Fibroblast of skin of right biceps (primary cell): ENCODE measurements around the gene ZNF165.
A peak's percentile ranks its signal among the peaks of the same experiment; 100 is the strongest.
"Not testable (repeated sequence)": the region's sequence is repeated elsewhere in the genome, so short reads cannot be mapped to it uniquely, and the experiment has no call there.

Experiments used
- DNase-seq: peaks from one replicate; pipeline ENCODE4 v3.0.0-alpha.2; 2013

ZNF165 gene

DNA sequence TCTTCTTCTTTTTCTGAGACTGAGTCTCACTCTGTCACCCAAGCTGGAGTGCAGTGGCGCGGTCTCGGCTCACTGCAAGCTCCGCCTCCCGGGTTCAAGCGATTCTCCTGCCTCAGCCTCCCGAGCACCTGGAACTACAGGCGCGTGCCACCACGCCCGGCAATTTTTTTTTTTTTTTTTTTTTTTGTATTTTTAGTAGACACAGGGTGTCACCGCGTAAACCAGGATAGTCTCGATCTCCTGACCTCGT lies at the start of gene ZNF165:
Gene ZNF165 (plus strand): TSS at position 188 of the 250 bp plus-strand sequence. CDS start 4,913 bp downstream, outside the sequence.
- not testable (repeated sequence) for DNase-seq

DNA sequence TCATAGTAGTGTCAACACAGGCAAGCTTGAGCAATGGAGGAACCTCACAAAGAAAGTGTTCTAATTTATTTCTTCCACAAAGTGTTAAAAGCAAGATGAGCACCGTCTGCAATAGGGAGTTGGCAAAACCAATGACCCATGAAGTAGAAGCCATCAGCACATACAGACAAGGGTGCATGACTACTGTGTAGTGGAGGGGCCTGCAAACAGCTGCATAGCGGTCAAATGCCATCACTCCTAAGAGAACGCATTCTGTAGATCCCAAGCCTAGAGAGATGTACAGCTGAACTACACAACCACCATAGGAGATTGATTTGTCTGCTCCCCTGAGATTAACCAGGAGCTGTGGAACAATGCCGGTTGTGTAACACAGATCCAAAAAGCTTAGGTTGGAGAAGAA lies 26.8 kb upstream of the ZNF165 start:
- no peak for DNase-seq

DNA sequence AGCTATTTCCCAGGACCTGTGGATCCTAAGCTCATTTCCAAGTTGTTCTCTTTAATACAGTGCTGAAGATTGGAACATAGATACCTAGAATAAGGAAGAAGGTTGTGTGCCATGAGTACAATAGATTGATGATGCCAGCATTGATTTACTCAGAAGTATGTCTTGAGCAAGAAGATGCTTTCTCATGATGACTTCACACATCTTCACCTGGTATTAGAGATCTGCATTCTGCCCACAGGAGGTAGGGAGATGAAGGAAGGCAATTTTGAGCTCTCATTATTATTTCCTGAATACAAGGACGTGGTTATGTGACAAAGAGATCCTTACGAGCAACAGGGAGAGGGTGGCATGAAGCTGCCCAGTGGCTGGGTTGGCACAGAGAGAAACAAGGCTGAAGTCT lies 20.0 kb upstream of the ZNF165 start:
- DNase-seq, result no peak

DNA sequence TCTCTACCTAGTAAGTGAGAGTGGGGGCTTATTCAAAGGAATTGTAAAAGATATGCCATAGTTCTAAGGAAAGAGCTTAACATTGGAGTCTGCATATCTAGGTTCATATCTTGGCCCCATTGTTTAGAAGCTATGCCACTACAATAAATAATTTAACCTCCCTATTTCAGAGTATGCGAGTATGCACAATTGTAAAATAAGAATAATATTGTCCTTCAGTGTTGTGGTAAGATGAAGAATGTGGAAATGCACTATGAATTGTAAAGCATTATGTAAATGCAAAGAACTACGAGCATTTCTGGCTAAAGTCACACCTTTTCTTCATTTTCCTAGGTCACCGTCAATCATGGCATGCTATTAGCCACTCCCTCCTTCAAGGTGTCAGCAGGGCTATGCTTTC lies 16.1 kb upstream of the ZNF165 start:
- DNase-seq, result no peak

DNA sequence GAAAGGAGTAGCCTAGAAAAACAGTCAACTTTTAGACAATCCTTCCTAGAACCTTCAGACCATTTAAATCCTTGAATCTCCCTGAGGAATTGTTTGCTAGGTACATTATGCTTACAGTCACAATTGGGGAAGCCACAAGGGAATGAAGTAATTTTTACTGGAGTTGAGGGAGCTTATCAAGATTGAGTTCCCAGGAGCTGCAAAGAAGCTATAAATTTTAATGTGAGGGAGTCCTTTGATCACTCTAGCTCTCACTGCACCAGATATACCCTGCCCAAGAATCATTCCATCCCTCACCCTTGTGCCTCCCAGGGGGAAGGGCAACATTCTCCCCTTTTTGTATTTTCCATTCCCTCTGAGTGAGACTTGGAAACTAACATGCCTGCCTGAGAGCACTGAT lies 12.3 kb upstream of the ZNF165 start:
- no peak for DNase-seq

DNA sequence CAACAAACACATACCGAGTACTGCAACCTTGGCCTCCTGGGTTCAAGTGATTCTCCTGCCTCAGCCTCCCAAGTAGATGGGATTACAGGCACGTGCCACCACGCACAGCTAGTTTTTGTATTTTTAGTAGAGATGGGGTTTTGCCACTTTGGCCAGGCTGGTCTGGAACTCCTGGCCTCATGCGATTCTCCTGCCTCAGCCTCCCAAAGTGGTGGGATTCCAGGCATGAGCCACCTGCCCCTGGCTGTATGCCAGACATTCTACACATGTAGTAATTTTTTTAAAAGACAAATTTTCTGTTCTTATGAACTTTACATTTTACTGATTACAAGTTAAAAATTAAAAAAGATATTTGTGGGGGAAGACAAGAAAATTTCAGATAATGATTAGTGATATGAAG lies 9.4 kb upstream of the ZNF165 start:
- DNase-seq, result not testable (repeated sequence)

DNA sequence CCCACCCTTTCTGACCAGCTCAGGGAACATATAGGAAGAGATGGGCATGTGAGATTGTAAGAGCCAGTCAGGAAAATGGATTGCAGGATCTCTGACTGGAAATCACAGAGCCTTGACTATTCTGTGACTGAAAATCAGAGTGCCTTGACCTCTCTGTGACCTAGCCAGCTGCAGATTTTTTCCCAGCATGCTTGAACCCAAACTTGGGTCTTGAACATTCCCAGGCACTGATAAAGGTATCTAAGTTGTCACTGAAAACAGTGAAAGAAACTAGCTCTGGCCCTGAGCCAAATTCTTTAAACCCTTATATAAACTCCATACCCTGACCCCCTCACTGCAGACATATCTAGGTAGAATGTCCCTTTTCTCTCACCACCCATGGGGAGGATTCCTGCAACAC lies 2.3 kb upstream of the ZNF165 start:
- no peak for DNase-seq

DNA sequence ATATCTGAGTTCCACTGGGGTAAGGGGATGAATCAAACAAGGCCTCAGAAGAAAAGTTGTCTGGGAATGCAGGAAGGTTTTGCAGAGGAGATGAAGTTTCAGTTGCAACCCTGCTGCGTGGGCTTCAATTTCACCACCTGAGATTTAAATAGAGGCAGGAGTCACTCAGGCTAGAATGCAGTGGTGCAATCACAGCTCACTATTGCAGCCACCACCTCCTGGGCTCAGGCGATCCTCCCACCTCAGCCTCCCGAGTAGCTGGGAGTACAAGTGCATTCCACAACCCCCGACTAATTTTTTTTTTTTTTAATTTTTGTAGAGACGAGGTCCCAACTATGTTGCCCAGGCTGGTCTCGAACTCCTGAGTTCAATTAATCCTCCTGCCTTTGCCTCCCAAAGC lies 1.5 kb upstream of the ZNF165 start:
- no peak for DNase-seq

DNA sequence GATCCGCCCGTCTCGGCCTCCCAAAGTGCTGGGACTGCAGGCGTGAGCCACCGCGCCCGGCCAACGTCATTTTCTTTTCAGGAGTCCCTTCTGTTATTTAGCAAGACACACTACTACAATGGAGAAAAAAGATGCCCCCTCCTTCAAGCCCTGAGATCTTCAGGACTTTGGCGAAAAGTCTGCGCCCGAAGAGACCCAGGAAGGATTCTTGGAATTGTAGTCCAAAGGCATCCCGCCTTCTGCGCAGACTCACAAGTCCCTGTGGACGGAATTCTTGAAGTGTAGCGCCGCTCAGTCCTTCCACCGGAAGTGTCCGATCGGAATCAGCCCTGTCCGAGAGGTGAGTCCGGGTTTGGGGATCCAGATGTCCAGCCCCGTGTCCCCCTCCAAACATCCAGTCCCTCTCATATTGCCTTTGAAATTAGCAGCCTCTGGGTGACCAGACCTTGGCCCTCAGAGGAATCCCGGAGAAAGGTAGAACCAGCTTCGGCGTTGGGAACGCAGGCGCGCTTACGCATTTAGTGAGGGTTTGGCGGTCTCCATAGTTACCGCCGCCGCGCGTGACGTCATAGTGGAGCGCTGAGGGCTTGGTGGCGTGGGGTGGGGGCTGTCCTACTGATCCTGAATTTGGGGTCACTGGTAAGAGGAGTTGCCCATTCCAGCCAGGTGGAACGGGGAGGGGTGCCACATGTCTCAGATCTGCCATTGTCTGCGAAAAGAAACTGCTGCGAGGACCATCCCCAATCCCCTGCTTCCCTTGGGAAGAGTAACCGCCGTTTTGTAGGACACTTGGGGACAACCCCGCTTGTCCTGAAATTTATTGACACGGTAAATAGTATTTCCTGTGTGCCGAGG lies 490 bp downstream of the ZNF165 start:
- DNase-seq, result peak; percentile 97

DNA sequence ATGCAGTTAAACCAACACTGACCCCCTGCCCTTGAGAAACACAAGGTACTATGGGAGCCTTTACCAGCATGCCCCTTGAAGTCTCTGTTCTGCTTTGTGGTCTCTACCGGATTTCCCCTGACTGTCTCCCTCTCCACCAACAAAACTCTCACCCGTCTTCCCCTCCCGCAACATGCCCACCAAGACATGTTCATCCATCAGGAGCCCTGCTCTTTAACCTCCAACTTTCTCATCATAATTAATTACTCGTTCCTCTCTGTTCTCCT lies 1.1 kb downstream of the ZNF165 start:
- no peak for DNase-seq

DNA sequence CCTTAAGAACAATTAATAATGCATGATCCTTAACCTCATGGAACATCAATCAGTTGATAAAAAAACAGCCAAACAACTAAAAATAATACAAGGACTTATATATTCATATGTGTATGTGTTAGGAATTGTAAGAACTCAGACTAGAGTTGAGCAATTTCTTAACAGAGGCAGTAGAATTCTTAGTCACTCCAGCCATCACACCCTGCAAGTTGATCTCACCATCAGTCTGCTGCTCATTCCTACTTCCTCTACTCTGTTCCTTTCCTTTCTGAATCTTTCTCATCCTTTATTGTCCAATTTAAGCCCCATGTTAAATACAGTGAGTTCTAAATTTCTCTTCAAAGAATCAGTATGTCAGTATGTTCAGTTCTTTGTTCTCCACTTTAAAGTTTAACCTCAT lies 2.6 kb downstream of the ZNF165 start:
- no peak for DNase-seq

DNA sequence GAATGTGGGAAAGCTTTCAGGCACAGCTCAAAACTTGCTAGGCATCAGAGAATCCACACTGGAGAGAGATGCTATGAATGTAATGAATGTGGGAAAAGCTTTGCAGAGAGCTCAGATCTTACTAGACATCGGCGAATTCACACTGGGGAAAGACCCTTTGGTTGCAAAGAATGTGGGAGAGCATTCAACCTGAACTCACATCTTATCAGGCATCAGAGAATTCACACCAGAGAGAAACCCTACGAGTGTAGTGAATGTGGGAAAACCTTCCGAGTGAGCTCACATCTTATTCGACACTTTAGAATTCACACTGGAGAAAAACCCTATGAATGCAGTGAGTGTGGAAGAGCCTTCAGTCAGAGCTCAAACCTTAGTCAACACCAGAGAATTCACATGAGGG lies 8.7 kb downstream of the ZNF165 start:
- DNase-seq, result no peak

DNA sequence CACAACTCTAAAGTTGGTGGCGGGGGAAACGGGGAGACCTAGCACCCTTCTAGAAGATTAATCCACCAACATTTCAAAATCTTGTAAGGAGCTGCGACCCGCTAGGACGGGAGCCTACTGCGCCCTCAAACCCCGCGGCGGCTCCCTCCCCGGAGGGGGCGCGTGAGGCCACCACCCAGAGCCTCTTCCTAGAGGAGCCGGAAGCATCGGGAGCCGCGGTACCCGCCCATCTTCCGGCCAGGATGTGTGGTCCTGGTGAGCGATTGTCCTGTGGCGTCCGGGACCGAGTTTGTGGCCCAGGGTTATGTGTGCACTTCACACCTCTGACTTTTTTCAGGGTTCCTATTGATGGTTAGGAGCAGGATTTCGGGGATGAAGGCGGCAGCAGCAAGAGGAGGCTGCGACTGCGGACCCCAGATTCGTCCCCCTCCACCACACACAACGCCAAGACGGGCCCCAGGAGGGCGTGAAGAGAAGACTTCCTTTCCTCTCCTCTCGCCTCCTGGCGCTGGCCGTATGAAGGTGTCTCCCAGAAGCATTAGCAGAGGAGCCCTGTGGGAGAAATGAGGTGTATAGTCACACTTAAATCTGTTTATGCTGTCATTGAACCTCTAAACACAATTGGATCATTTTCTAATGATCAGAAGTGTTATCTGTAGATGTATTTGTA lies 10.7 kb downstream of the ZNF165 start:
- peak; percentile 14 for DNase-seq

DNA sequence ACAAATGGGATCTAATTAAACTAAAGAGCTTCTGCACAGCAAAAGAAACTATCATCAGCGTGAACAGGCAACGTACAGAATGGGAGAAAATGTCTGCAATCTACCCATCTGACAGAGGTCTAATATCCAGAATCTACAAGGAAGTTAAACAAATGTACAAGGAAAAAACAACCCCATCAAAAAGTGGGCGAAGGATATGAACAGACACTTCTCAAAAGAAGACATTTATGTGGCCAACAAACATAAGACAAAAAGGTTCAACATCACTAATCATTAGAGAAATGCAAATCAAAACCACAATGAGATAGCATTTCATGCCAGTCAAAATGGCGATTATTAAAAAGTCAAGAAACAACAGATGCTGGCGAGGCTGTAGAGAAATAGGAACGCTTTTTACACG lies 21.9 kb downstream of the ZNF165 start:
- DNase-seq, result not testable (repeated sequence)

DNA sequence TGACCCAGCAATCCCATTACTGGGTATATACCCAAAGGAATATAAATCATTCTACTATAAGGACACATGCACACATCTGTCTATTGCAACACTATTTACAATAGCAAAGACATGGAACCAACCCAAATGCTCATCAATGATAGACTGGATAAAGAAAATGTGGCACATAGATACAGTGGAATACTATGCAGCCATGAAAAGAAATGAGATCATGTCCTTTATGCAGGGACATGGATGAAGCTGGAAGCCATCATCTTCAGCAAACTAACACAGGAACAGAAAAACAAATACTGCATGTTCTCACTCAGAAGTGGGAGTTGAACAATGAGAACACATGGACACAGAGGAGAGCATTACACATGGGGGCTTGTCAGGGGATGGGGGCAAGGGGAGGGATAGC lies 22.3 kb downstream of the ZNF165 start:
- DNase-seq, result not testable (repeated sequence)

DNA sequence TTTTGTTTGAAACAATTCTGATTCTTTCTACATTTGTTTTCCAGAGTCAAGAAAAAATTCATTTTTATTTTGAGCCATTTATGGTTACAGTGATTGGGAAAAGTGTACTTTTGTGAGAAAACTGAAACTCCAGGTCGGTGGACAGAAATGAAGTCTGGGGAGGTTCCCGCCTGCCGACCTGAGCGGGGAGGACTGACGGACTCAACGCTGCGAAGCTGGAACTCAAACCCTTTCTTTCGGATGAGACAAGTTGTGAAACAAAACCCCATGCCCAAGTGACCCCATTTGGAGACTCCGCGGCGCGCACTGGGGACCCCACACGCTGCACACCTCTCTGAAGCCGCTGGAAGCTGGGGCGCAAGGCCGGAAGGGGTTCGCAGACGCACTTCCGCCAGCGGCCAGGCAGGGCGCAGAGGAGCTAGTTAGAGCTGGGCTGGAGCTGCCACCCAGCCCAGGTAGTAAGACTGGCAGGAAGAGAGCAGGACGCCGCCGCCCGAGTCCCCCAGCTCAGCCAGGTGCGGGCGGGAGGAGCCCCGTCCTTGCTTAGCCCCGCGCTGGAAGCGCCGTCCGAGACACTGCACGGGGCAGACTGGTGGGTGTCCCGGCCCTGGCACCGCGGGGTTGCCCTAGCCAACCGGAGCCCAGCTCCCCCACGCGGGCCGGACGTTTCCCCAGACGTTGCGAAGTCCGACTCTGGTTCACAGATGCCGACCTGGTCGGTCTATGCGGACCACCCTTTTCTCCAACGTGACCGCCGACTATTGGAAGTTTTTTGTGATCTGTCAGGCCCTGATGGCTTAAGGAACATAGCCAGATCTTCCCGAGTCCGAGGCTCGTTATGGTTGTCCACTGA lies 24.2 kb downstream of the ZNF165 start:
- DNase-seq, result peak; percentile 77

DNA sequence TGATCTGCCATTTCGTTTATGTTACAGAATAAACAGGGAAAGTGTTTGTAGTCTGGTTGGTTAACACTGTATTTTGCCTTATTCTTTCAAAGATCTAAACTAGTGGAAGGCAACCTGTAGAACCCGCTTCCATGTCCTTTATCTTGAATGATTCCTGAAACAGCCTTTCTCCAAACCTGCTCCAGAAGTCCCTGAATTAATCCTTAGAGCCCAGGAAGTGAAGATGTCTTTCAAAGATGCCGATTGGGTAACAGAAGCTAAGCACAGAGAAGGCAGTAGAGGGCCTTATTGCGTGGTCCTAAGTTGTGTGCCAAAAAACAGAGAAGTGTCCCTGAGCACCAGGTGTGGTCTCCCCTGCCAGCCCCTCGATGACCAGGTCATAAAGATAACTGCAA lies 24.9 kb downstream of the ZNF165 start:
- no peak for DNase-seq

DNA sequence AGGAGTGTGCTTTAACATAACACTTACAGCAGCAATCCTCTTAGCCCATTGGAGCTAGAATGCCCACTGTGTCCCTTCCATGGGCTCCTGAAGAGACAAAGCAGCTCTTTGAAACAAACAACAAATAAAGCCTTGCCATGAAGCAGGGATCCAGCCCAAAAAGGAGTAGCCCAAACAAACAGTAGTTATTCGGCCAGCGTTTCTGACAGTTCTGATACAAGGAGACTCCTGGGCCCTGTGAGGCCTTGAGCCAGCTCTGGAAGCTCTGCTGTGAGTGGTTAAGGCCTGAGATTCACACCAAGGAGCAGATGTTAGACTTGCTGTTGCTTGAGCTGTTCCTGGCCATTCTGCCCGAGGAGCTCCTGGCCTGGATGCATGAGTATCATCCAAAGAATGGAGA lies 27.1 kb downstream of the ZNF165 start:
- DNase-seq, result no peak

DNA sequence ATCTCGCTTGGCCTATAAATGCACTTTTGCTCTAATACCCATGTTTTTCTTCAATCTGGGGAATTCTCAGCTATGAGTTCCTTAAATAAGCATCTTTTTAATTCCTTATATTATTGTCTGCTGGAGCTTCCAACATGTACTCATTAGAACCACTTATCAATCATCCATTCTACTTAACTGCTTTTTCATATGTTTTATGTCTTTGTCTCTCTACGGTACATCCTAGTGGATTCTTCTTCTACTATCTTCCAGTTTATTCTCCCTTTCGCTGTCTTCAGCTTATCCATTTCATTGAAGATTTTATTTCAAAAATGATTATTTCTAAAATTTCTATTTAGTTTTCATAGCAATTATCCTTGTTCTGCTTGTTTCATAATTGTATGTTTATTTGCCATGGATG lies 31.6 kb downstream of the ZNF165 start:
- DNase-seq, result no peak

DNA sequence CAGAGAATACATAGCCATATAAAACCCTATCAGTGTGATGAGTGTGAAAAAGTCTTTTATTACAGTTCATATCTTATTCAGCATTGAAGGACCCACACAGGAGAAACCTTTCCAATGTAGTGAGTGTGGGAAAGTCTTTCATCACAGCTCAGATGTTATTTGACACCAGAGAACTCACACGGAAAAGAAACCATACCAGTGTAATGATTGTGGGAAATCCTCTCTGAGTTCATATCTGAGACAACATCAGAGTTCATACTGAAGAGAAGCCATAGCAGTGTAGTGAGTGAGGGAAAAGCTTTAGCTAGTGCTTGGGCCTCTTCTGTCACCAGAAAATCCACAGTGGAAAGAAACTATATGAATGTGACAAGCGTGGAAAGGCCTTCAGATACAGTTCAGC lies 35.4 kb downstream of the ZNF165 start:
- DNase-seq, result no peak

DNA sequence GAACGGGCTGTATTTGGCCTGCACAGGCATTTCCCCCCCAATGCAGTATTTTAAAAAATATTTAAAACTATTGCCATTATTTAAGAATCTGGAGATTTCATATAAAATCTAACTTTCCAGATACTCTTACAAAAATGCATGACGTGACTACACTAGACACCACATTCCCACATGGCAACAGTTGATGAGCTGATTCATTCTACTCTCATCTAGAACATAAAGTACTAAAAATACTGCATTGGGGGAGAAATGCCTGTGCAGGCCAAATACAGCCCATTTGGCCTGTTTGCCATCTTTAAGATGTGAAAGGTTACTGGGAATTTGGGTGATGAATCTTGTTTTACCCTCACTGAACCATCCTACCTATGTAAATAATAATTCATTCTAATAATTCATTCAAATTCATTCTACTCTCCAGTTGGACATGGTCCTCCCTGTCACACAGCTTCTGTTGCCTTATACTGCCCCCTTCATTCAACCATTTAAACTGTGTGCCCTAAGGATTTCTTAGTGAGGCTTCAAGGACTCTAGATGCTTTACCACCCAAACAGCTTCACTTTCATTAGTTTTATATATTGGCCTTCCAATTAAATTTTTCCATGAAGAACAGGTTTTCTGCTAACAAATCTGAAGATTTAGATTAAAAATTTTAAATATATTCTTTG lies 37.1 kb downstream of the ZNF165 start:
- DNase-seq, result no peak

DNA sequence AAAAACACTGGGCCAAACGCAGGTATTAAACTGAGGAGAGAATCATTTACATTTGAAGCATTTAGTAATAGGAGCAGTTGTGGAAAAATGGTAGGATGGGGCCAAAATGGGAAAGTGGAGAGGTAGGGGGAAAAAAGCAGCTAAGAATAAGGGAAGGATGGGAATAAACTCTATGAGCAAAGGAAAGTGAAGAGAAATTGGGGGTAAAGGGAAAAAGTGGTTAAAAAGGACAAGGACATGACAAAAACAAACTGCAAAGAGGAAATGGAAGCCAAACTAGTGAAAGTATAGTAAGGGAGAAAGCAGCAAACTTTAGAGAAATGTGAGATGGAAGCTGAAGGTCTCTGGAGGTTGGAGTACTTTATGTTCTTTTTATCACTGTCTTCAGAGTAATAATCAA lies 37.8 kb downstream of the ZNF165 start:
- DNase-seq, result no peak

DNA sequence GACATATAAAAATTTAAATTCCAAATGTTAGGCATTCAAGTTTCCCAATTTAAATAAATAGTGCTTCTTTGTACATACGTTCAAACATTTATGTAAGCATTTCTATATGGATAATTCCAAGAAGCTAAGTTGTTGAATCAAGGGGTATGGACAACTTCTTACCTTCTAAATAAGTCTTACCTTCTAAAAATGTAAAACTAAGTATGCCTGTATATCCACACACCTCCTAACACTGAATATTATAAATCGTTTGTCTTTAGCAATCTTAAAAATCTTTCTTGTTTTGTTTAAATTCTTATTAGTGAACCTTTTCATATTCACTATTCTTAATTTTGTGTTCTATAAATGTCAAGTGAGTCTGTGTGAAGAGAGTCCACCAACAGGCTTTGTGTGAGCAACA lies 41.5 kb downstream of the ZNF165 start:
- DNase-seq, result no peak

DNA sequence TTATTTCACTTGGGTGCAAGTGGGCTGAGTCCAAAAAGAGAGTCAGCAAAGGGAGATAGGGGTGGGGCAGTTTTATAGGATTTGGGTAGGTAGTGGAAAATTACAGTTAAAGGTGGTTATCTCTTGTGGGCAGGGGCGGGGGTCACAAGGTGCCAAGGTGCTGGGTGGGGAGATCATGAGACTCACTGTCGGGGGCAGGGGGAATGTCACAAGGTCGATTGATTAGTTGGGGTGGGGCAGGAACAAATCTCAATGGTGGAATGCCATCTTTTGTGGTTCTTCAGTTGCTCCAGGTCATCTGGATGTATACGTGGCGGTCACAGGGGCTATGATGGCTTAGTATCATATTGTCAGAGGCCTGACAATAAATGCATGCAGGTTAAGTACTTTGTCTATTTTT lies 41.9 kb downstream of the ZNF165 start:
- DNase-seq, result not testable (repeated sequence)
